HG03175 (cell line): ENCODE data around the gene NDUFS7.
"Not testable (repeated sequence)": the region's sequence is repeated elsewhere in the genome, so short reads cannot be mapped to it uniquely, and the experiment has no call there.

Source experiments
- ATAC-seq: cut with Tn5 transposase; IDR thresholded peaks from one replicate; pipeline ENCODE4 v1.9.1; 2021; ENCODE audit warnings: mild to moderate bottlenecking, moderate library complexity; ENCODE audit not compliant: unreplicated experiment

Gene NDUFS7

DNA sequence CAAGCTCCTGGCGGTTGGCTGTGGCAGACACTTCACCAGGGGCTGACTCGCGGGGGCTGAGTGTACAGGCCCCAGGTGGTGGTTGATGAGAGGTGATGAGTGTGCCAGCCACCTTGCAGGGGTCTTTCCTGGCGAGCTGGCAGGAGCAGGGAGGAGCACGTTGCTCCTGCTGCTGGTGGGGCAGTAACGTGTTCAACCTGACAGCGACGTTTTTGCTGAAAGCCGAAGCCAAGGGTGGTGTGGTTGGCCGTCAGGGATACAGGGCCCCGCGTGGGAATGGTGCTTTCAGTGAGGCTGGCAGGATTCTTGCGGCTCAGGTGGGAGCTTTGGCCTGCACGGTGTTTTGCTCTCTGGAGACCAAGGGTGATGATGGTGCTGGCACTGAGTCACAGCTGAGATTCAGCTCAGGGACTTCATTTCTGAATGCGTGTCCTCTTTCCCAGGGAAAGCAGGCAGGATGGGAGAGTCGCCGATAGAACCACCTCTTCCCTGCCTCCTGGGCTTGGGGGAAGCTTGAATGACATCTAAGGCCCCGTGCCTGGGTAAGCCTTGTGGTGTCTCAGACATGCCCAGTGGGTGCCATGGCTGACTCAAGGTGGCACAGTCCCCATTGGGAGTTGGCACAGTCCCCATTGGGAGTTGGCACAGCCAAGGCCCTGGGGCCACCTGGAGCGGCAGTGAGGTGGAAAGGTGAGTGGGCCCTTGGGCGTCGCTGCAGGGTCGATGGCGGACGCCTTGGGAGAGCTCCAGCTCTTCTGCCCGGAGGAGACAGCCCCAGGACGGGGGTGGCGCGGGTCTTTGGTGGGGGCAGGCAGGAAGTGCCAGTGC is 32.5 kb downstream of the NDUFS7 start:
- ATAC-seq, result no peak

DNA sequence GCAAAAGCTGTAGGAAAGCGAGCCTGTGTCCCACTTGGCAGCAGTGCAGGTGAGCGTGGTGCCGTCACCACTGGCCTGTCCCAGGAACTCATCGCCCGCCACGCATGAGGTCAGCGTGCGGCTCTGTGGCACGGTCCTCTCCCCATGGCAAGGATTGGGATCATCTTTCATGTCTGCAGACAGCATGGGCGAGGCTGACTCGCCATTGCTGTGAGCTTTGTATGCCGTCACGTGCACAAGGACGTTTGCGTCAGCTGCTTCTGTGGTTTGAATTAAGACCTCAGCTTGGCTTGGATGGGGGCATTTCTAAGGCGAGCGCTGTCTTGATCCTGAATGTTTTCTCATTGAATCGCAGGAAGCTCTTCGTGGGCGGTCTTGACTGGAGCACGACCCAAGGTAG is 33.4 kb downstream of the NDUFS7 start:
- ATAC-seq, result no peak

DNA sequence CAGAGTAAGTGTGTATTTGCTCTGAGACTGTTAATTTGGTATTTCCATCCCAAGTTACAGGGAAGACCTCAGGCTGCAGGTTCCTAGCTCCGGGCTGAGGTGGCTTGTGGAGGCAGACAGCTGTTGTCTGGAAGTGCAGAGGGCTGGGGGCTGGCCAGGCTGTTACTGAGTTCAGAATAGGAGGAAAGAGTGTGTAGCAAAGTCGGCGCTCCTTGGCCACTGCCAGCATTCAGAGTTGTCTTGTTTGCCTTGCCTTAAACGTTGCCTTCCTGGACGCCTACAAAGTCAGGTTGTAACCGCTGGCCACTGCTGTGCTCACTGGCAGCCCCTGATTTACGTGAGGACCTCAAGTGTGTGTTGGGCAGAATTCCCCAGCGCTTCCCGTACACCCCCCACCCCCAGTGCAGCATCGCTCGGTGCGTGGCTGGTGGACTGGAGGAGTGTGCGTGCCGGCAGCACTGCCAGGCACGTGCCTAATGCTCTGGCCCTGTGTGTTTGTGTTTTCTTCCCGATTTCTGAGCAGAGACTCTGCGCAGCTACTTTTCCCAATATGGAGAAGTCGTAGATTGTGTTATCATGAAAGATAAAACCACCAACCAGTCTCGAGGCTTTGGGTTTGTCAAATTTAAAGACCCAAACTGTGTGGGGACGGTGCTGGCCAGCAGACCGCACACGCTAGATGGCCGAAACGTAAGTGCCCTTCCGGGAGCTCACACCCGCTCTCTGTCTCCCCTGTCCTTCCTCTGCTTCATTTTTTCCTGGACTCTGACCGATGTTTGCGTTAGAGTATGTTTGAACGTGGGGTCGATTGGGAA is 34.2 kb downstream of the NDUFS7 start:
- no peak for ATAC-seq

DNA sequence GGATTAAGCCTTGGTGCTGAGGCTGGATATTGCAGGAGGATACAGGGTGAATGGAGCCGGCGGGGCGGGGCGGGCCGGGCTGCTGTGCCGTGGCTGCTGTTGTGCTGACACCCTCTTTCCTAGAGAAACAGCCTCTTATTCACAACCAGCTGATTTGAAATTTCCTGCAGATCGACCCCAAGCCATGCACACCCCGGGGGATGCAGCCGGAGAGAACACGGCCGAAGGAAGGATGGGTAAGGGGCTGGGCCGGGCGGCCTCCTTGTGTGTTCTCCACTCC is 34.7 kb downstream of the NDUFS7 start:
- no peak for ATAC-seq

DNA sequence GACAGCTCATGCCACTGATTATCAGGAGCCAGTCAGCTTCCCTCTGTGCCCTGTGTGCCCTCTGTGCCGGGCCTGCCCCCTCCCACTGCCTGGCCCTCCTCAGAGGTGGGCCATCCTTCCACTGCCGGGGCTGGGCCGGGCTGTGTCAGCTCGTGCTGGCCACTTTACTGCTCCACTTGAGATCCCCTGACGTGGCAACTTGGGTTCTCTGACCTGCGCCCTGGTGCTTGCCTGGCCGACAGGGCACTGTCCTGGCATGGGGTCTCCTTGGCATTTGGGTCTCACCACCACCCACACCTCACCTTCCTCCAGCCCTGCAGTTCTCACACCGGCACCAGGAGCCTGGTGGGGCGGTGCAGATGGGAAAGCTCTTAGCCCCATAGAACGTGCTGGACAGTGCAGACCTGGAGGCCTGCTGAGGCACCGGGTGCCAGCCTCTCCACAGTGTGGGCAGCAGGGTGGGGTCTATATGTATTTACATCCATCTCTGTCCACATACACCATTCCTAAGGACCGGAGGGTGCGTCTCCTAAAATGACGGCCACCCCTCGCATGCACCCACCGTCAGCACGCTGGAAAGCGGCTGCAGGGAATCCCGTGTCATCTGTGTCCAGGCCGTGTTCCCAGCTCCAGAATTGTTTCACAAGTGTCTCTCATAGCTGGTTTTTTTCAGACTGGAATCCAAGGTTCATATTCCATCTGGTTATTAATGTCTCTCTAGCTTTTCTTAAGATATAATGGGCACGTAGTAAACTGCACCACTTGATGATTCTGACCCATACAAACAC is 35.4 kb downstream of the NDUFS7 start:
- ATAC-seq, result no peak

DNA sequence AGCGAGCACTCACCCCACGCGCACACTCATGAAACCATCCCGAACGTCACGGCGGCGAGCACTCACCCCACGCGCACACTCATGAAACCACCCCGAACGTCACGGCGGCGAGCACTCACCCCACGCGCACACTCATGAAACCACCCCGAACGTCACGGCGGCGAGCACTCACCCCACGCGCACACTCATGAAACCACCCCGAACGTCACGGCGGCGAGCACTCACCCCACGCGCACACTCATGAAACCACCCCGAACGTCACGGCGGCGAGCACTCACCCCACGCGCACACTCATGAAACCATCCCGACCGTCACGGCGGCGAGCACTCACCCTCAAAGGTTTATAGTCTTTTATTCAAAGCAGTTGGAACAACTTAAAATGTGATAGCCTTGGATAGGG is 36.4 kb downstream of the NDUFS7 start:
- ATAC-seq, result not testable (repeated sequence)

DNA sequence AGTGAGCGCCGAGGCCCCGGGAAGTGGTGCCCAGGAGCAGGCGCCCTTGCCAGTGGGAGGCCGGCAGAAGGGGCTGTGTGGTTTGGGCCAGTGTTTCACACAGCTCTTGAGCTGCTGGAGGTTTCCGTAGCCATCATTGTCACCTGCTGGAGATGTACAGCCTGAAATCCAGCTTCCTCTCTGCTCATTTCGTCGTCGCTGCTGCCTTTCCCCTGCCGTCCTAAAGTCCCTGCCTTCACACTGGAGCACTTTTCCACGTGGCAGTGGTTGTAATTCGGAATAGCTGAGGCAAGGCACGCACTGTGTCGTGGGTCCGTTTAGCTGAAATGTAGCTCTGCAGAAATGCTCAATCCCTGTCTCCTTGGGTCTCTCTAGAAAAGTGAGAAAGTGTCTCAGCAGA is 36.9 kb downstream of the NDUFS7 start:
- no peak for ATAC-seq

DNA sequence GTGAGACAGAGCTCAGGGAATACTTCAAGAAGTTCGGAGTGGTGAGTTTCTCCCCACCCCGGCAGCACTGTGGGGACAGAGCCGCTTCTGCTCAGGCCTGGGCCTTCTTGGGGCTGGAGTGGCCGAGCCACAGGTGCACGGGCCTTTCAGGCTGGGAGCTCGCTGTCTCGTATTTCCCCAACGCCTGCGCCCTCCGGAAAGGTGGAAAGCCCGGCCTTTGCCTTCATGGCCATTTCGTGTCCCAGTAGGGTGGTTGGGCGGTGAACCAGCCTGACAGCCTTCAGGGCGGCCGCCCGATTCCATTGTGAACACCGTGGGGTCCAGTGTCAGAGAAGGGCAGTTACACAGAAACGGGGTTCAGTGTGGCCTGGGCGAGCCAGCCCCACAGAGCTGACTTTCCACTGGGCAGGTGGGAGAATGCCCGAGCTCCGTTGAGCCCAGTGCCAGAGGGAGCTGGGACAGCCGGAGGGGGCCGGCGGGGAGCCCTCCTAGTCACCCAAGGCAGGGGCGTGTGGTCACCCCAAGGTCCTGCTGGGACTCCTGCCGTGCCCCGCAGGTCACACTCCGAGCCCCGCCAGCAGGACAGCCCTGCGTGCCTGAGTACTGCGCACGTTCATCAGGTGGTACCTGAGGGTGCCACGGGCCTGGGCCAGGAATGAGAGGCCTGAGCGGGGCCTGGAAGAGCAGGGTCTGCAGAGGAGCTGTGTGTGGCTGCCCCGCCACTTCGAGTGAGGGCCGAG is 37.7 kb downstream of the NDUFS7 start:
- ATAC-seq, result no peak

DNA sequence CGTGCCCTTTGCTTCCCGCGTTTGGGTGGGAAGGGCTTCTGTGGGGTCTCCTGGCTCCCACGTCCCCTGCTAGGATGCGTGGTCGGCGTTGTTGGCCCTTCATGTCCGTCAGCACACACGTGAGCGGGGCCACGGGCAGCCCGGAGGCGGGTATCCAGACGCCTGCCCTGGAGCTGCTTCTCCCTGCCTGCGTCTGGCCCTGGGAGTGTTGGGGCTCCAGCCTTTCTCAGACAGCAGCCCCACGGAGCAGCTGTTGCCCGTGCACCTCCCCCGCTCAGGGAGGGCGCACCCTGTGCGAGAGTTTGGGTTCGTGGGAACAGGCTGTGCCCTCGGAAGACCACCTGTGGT is 38.2 kb downstream of the NDUFS7 start:
- no peak for ATAC-seq

DNA sequence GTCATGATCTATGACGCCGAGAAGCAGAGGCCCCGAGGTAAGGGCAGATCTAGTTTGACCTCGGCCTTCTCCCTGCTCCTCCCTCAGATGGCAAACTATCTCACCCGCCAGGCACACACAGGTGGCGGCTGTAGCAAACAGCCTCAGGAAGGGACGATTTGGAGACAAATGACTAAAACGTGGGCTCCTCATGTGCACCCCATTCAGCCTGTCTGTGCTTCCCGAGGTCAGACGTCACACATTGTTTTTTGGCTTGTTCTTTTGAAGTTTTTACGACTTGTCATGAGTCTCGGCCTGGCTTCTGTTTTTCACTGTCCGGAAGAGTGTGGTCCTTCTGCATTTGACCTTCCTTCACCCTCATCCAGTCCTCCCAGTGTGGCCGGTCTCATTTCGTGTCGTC is 38.7 kb downstream of the NDUFS7 start:
- ATAC-seq, result no peak

DNA sequence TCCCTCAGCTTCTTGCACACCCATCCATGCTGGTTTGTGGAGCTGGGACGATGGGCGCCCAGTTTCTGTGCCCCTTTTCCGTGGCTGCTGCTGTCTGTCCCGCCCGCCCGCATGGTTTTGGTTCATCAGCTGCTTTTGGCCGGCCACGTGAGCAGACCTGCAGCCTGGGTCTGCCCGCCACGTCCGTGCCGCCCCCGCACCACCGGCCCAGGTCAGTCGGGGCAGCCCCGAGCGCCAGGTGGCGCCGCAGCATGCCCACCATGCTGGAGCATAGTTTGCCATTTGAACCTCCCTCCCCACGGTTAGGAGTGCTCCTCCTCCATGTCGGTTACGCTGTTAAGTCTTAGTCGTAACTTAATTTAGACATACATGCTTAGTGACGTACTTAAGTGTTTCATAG is 39.2 kb downstream of the NDUFS7 start:
- no peak for ATAC-seq

DNA sequence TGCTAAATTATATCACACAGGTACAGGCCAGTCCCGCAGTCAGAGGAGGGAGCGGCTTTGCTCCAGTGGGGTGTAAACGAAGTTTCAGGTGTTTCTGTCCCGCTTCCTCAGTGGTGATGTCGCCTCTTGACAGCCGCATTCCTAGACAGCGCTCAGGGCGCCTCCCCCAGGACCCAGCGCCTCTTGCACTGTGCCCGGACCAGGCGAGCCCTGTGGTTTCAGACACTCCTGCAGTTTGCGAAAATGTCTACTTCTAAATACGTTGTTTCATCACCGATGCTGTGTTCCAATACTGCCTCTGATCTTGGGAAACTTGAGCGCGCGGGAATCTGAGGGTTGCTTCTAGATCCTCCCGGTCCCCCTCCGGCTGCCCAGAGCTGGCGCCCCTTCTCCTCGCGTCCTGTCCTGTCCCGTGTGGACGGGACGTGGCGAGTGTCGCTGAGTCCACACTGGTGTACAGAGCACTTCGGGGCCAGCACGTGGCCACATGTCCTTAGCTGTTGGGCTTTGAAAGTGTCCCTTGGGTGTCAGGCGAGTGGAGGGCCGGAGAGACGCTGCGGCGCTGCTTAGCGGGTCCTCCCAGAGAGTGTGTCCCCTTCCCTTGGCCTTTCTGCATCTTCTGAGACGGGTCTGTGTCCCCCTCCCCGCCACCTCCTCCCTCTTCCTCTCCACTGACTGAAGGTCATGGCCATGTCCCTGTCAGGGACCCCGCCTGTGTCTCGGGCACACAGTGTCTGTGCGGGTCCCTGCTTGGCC is 39.9 kb downstream of the NDUFS7 start:
- no peak for ATAC-seq

DNA sequence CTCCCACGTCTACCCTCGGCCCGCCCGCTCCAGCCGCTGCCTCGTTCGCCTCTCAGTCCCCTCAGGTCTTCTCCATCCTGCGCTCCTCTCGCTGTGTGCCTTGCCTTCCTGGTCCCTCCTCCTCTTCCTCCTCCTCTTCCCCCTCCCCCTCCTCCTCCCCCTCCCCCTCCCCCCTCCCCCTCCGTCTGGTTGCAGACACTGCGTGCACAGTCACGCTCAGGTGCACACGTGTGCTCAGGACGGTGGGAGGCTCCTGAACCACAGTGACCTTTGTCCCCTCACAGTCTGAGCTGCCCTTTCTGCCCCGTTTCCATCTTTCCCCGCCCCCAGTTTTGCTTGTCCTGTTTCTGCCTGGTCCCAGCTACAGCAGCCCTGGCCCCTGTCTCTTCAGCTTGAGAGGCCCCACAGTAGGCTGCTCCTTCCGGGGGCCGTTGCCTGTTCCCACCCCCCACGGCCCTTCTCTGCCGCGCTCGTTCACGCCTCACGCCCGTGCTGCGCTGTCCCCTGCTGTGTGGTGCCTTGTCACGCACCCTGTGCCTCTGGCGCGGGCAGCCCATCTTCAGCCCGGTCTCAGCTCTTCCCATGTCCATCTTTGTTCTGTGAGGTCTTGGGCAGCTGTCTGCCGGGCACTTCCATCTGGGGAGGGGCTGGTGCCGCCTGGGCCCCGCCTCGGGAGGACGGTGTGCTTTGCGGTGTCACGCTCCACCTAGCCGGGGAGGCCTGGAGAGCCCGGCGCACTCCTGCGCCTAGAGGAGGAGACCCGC is 40.7 kb downstream of the NDUFS7 start:
- ATAC-seq, result no peak

DNA sequence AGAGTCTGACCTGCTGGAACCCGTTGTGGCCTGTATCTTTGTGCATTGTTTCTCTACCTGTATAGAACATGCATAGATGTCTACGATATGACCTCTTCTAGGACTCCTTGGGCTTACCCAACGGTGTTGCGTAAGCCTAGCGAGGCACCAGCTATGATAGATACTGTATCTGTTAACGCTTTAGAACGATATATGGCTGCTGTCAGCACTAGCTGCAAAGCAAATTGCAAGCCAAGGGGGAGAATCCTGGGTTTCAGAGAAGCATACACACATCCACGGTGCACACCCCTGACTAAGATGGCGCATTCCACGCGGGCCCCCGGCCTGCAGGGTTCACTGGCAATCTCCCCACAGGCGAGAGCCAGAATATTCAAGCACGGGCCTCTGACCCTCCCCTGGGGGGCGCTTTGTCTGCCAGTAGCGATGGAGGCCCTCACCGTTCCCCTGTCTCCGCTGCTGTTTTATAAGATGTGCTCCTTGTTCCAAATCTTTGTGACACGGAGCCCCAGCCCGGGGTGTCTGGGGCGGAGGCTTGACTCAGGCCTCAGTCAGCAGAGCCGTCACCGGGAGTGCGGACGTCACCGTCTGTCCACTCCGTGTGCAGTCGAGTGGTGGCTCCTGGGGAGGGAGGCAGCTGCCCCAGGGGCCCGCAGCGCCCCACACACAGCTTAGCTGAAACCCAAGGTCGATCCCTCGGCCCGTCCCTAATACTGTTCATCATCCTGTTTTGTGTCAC is 41.6 kb downstream of the NDUFS7 start:
- ATAC-seq, result no peak

DNA sequence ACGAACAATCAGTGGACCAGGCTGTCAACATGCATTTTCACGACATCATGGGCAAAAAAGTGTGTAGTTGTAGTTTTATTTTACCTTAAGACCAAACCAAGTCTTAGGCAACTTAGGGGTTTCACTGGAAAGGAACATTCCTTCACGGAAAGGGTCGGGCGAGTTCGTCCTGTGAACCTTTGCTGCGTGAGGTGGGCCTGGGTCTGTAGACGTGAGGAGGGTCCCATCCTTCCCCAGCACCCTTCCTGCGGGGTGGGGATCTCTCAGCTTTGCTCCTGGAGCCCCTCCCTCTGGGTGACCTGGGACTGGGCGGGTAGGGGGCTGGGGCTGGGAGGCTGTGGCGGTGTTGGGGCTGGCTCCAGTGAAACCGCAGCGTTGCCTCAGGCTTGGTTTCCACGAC is 42.2 kb downstream of the NDUFS7 start:
- ATAC-seq, result no peak

DNA sequence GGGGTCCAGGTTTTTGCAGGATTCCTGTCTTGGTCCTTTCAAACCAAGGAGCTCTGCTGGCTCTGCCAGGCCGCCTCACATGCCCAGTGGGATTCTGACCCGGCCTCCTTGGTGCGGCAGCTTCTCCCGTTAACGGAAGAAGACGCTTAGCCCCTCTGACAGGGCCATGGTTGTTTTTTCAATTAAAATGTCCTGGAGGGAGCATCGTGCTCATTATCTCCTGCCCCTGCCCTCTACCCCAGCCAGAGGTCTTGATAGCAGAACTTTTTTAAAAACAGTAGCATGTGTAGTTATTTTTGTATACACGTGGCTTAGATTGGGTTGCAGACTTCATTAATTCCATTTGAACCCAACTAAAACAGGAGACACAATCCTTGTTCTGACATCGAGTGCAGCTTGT is 43.0 kb downstream of the NDUFS7 start:
- ATAC-seq, result no peak

DNA sequence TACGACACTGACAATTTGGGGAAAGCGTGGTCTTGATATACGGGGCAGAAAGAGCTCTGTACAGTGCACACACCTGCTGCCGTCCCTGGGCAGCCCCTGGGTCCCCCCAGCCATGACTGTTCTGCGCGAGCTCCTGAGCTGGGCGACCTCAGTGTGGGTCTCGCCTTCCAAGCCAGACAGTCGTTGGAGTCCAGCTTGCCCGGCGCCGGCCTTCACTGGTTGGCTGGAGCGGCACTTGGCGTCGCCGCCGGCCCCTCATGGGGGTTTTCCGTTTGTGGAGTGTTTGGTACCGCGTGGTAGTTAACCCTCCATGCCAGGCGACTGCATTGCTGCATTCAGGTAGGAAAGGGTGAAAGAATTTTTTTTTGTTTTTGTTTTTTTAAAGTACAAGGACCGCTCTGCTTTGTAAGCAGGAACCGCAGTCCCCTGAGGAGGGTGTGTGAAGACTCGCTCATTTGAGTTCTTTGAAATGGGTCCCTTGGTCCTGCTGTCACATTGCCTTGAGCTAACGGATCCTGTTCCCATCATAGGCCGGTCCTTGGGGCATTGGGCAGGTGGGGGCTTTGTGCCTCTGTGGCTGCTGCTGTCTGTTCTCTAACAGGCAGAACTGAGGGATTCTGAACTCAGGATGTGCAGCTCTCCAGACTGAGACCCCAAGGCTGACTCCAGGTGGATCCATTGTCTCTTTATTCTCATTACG is 43.7 kb downstream of the NDUFS7 start:
- no peak for ATAC-seq

DNA sequence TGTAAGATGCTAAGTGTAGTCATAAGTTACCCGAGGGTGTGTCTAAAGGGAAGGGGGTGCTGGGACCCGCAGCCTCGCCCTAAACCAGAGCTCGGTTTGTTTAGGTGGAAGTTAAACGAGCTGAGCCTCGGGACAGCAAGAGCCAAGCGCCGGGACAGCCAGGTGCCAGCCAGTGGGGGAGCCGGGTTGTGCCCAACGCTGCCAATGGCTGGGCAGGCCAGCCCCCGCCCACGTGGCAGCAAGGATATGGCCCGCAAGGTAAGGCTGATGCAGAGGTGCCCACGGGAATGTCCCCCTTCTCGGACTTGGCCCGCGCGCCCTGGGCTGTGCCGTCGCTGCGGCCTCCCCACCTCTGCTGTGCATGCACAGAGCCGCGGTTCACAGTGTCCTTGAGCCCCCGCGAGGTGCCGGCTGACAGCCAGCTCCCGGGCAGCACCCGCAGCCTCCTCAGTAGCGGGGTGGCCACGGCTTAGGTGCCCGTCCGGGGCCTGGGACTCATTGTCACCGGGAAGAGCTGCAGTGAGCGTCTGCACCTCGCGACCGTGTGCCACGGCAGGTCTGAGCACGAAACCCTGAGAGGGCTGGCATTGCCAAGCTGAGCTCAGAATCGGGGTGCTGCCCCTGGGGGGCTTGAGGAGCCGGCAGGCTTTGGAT is 45.2 kb downstream of the NDUFS7 start:
- ATAC-seq, result no peak
